Liver (tissue), 9 donors: ENCODE data around the gene MOV10L1. TPM values are rescaled to one million over a fixed set of nuclear protein-coding genes. Genes with fewer than 3 reads are reported as not detected.

Experiments
- DNase-seq: peaks from one replicate; pipeline ENCODE4 v3.0.0-alpha.2; 2017; ENCODE audit warnings: low spot score
- H3K27ac ChIP-seq, 2 donors: one replicate each; pipeline ENCODE4 v1.7.0; 2013; ENCODE audit warnings: inconsistent platforms in 2 of 2, low read length in 2 of 2, control low read depth in 1 of 2, low read depth in 1 of 2, mild to moderate bottlenecking in 1 of 2
- H3K27me3 ChIP-seq, 4 donors: one replicate each; pipeline versions ENCODE4 v1.6.1 to v1.7.0; 2013; ENCODE audit warnings: low read length in 3 of 4, inconsistent platforms in 1 of 4, mild to moderate bottlenecking in 1 of 4, moderate library complexity in 1 of 4; ENCODE audit not compliant: control insufficient read depth in 4 of 4, insufficient read depth in 4 of 4
- H3K36me3 ChIP-seq, 4 donors: one replicate each; pipeline versions ENCODE4 v1.6.1 to v1.7.0; 2013; ENCODE audit warnings: low read length in 3 of 4, mild to moderate bottlenecking in 3 of 4, low read depth in 1 of 4, moderate library complexity in 1 of 4; ENCODE audit not compliant: control insufficient read depth in 4 of 4, insufficient read depth in 3 of 4
- H3K4me1 ChIP-seq, 4 donors: one replicate each; pipeline versions ENCODE4 v1.6.1 to v1.7.0; 2013; ENCODE audit warnings: low read length in 3 of 4, mild to moderate bottlenecking in 3 of 4, moderate library complexity in 1 of 4; ENCODE audit not compliant: control insufficient read depth in 4 of 4, insufficient read depth in 4 of 4
- H3K4me3 ChIP-seq, 3 donors: one replicate each; pipeline versions ENCODE4 v1.6.1 to v1.7.0; 2013; ENCODE audit warnings: low read length in 3 of 3, control low read depth in 1 of 3, low read depth in 1 of 3, mild to moderate bottlenecking in 1 of 3
- H3K9ac ChIP-seq, 2 donors: one replicate each; pipeline ENCODE4 v1.7.0; 2013; ENCODE audit warnings: low read length in 2 of 2, mild to moderate bottlenecking in 2 of 2, moderate library complexity in 2 of 2, control low read depth in 1 of 2, low read depth in 1 of 2
- H3K9me3 ChIP-seq, 4 donors: one replicate each; pipeline versions ENCODE4 v1.6.1 to v1.7.0; 2013; ENCODE audit warnings: low read length in 3 of 4; ENCODE audit not compliant: control insufficient read depth in 4 of 4
- EGR1 ChIP-seq, 2 donors: IDR thresholded peaks; 2 replicates each; pipeline ENCODE4 v1.6.1; 2016 to 2018; ENCODE audit warnings: antibody characterized with exemption in 2 of 2, low read depth in 2 of 2
- FOXA1 ChIP-seq: IDR thresholded peaks from 2 replicates; pipeline ENCODE4 v1.6.1; 2016; ENCODE audit warnings: antibody characterized with exemption
- FOXA2 ChIP-seq: IDR thresholded peaks from 2 replicates; pipeline ENCODE4 v1.6.1; 2016; ENCODE audit warnings: antibody characterized with exemption
- GABPA ChIP-seq, 2 donors: IDR thresholded peaks in 1 of 2; conservative IDR thresholded peaks in 1 of 2; 2 replicates each; pipeline ENCODE4 v1.6.1; 2016; ENCODE audit warnings: antibody characterized with exemption in 2 of 2, mild to moderate bottlenecking in 1 of 2, moderate library complexity in 1 of 2
- HNF4A ChIP-seq, 2 donors: conservative IDR thresholded peaks; 2 replicates each; pipeline ENCODE4 v1.6.1; 2016; ENCODE audit warnings: antibody characterized with exemption in 2 of 2, mild to moderate bottlenecking in 2 of 2
- HNF4G ChIP-seq: IDR thresholded peaks from 2 replicates; pipeline ENCODE4 v1.6.1; 2016; ENCODE audit warnings: antibody characterized with exemption
- JUND ChIP-seq, 2 donors: IDR thresholded peaks; 2 replicates each; pipeline ENCODE4 v1.6.1; 2016; ENCODE audit warnings: antibody characterized with exemption in 2 of 2
- NR2F2 ChIP-seq: IDR thresholded peaks from 2 replicates; pipeline ENCODE4 v1.6.1; 2016; ENCODE audit warnings: antibody characterized with exemption
- RAD21 ChIP-seq, 2 donors: IDR thresholded peaks; 2 replicates each; pipeline ENCODE4 v1.6.1; 2016; ENCODE audit warnings: antibody characterized with exemption in 2 of 2, mild to moderate bottlenecking in 2 of 2
- RXRA ChIP-seq, 2 donors: IDR thresholded peaks; 2 replicates each; pipeline ENCODE4 v1.6.1; 2017 to 2018; ENCODE audit warnings: antibody characterized with exemption in 2 of 2, mild to moderate bottlenecking in 1 of 2
- SP1 ChIP-seq: IDR thresholded peaks from 2 replicates; pipeline ENCODE4 v1.6.1; 2018; ENCODE audit warnings: antibody characterized with exemption, mild to moderate bottlenecking
- TAF1 ChIP-seq: conservative IDR thresholded peaks from 2 replicates; pipeline ENCODE4 v1.6.1; 2016; ENCODE audit warnings: antibody characterized with exemption, mild to moderate bottlenecking
- YY1 ChIP-seq: IDR thresholded peaks from 2 replicates; pipeline ENCODE4 v1.6.1; 2016; ENCODE audit warnings: antibody characterized with exemption, mild to moderate bottlenecking
- WGBS: extraction: QIAGEN DNeasy Blood & Tissue Kit; methylation state at CpG from one replicate; pipeline ENCODE4 v1.1.7; 2013; 5-methylcytosine and 5-hydroxymethylcytosine counted together
- polyA plus RNA-seq, 2 donors: library from polyadenylated mRNA; stranded (reverse) in 1 of 2; unstranded in 1 of 2; fragments of 200-250 nt in 1 of 2; fragments of >200 nt in 1 of 2; fragmentation: Nextera tagmentation in 1 of 2; extraction: Ambion mirVana in 1 of 2; gene quantifications; one replicate each; pipeline versions ENCODE4 v1.2.1 to v1.2.3, GENCODE V29; 2013 to 2015
- total RNA-seq, 2 donors: library from RNA; depleted of rRNA; stranded (reverse); fragments of >200 nt; gene quantifications; one replicate each; pipeline ENCODE4 v1.2.3, GENCODE V29; 2014
- TF ChIP-seq, protein P1 (sequence below): IDR thresholded peaks from 2 replicates; pipeline ENCODE4 v1.6.1; 2016; ENCODE audit warnings: antibody characterized with exemption
- TF ChIP-seq, protein P2 (sequence below): IDR thresholded peaks from 2 replicates; pipeline ENCODE4 v1.6.1; 2016; ENCODE audit warnings: antibody characterized with exemption
- TF ChIP-seq, protein P3 (sequence below): IDR thresholded peaks from 2 replicates; pipeline ENCODE4 v1.6.1; 2016; ENCODE audit warnings: antibody characterized with exemption
- TF ChIP-seq, protein P4 (sequence below): IDR thresholded peaks from 2 replicates; pipeline ENCODE4 v1.6.1; 2016; ENCODE audit warnings: antibody characterized with exemption, mild to moderate bottlenecking
- TF ChIP-seq, protein P5 (sequence below): fragments of 150-350 bp; IDR thresholded peaks from 2 replicates; pipeline ENCODE4 v1.5.1; 2017; ENCODE audit warnings: improper control_type of control experiment, low read depth, low read length; ENCODE audit not compliant: missing input control
- donor health status: healthy.
- donor health status: healthy.
- donor health status: healthy.
- donor health status: healthy.
- donor health status: healthy.

The MOV10L1 gene
- total and polyA plus RNA-seq, 4 donors, result 0.07 to 0.47 (median 0.17) TPM

DNA sequence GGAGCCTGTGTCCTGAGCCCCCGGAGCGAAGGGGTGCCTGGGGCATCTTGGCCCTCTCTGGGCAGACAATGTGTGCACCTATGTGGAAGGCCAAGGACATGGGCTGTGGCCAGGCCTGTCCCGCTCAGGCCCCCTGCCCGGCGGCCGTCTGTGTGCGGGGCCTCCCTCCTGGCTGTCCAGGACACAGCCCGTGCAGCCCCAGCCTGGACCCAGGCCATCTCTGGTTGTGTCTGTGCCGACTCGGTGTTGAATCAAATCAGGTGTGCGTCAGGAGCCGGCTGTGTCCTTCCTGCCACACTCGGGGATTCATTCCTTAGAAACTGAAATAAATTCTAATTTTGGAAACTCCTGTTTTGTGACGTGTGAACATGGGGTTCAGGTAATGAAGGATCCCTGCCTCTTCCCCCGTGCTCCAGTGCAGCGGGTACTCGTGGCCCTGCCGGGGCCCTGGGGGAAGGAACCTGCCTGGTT is 109.5 kb downstream of the MOV10L1 start:
- Histone ChIP-seq H3K36me3 (peaks cover 0 to 19% (median 1%) of the 10 kb centered on the region in 4 donors), H3K27me3 (no peaks in the 10 kb centered on the region), H3K27ac (no peak overlapping the region), H3K9ac (no peak overlapping the region), H3K4me1 (peaks cover 14 to 70% (median 51%) of the 10 kb centered on the region in 4 donors), H3K9me3 (no peaks in the 10 kb centered on the region), H3K4me3 (no peak overlapping the region)
- no peak for DNase-seq
- 64% methylated on average over 18 of the region's 18 CpGs for WGBS
- TF ChIP-seq, protein P1, sequence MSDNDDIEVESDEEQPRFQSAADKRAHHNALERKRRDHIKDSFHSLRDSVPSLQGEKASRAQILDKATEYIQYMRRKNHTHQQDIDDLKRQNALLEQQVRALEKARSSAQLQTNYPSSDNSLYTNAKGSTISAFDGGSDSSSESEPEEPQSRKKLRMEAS, result no peak
- TF ChIP-seq EGR1 (IDR thresholded peaks at IDR 0.05; ENCODE audit: low read depth in 2 of 2) (no peak), SP1 (no peak), JUND (IDR thresholded peaks at IDR 0.05) (no peak), HNF4G (no peak), HNF4A (conservative IDR thresholded peaks at IDR 0.05) (no peak), YY1 (no peak), NR2F2 (no peak), FOXA1 (no peak), TAF1 (no peak), GABPA (IDR thresholded peaks at IDR 0.05 in 1 of 2, conservative IDR thresholded peaks at IDR 0.05 in 1 of 2) (no peak), RAD21 (IDR thresholded peaks at IDR 0.05) (no peak), FOXA2 (no peak), RXRA (IDR thresholded peaks at IDR 0.05) (no peak)
- TF ChIP-seq, protein P2, sequence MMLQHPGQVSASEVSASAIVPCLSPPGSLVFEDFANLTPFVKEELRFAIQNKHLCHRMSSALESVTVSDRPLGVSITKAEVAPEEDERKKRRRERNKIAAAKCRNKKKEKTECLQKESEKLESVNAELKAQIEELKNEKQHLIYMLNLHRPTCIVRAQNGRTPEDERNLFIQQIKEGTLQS, result no peak
- TF ChIP-seq, protein P3, sequence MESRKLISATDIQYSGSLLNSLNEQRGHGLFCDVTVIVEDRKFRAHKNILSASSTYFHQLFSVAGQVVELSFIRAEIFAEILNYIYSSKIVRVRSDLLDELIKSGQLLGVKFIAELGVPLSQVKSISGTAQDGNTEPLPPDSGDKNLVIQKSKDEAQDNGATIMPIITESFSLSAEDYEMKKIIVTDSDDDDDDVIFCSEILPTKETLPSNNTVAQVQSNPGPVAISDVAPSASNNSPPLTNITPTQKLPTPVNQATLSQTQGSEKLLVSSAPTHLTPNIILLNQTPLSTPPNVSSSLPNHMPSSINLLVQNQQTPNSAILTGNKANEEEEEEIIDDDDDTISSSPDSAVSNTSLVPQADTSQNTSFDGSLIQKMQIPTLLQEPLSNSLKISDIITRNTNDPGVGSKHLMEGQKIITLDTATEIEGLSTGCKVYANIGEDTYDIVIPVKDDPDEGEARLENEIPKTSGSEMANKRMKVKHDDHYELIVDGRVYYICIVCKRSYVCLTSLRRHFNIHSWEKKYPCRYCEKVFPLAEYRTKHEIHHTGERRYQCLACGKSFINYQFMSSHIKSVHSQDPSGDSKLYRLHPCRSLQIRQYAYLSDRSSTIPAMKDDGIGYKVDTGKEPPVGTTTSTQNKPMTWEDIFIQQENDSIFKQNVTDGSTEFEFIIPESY, result no peak
- TF ChIP-seq, protein P4, sequence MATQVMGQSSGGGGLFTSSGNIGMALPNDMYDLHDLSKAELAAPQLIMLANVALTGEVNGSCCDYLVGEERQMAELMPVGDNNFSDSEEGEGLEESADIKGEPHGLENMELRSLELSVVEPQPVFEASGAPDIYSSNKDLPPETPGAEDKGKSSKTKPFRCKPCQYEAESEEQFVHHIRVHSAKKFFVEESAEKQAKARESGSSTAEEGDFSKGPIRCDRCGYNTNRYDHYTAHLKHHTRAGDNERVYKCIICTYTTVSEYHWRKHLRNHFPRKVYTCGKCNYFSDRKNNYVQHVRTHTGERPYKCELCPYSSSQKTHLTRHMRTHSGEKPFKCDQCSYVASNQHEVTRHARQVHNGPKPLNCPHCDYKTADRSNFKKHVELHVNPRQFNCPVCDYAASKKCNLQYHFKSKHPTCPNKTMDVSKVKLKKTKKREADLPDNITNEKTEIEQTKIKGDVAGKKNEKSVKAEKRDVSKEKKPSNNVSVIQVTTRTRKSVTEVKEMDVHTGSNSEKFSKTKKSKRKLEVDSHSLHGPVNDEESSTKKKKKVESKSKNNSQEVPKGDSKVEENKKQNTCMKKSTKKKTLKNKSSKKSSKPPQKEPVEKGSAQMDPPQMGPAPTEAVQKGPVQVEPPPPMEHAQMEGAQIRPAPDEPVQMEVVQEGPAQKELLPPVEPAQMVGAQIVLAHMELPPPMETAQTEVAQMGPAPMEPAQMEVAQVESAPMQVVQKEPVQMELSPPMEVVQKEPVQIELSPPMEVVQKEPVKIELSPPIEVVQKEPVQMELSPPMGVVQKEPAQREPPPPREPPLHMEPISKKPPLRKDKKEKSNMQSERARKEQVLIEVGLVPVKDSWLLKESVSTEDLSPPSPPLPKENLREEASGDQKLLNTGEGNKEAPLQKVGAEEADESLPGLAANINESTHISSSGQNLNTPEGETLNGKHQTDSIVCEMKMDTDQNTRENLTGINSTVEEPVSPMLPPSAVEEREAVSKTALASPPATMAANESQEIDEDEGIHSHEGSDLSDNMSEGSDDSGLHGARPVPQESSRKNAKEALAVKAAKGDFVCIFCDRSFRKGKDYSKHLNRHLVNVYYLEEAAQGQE, result no peak
- TF ChIP-seq, protein P5, sequence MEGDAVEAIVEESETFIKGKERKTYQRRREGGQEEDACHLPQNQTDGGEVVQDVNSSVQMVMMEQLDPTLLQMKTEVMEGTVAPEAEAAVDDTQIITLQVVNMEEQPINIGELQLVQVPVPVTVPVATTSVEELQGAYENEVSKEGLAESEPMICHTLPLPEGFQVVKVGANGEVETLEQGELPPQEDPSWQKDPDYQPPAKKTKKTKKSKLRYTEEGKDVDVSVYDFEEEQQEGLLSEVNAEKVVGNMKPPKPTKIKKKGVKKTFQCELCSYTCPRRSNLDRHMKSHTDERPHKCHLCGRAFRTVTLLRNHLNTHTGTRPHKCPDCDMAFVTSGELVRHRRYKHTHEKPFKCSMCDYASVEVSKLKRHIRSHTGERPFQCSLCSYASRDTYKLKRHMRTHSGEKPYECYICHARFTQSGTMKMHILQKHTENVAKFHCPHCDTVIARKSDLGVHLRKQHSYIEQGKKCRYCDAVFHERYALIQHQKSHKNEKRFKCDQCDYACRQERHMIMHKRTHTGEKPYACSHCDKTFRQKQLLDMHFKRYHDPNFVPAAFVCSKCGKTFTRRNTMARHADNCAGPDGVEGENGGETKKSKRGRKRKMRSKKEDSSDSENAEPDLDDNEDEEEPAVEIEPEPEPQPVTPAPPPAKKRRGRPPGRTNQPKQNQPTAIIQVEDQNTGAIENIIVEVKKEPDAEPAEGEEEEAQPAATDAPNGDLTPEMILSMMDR, result no peak
